ENCODE measurements around the gene SPATA3.

Gene SPATA3

GRCh38 chr2:230974096-230974913, 21.6 kb upstream of the SPATA3 start:
- H4K20me1 ChIP-seq (ENCODE audit: low read depth, low read length): no peaks in the 10 kb centered on the region
- H2AFZ ChIP-seq (ENCODE audit: low read depth, low read length, severe bottlenecking): no peak overlapping the region
- TF ChIP-seq EZH2phosphoT487 (conservative IDR thresholded peaks at IDR 0.05; ENCODE audit: low read length): no peak
- TF ChIP-seq CTCF (IDR thresholded peaks at IDR 0.05; ENCODE audit: insufficient read depth, low read length, poor library complexity, severe bottlenecking): no peak
- H3K9ac ChIP-seq (ENCODE audit: low read length): no peak overlapping the region
- H3K27me3 ChIP-seq (ENCODE audit: low read length): no peaks in the 10 kb centered on the region
- H3K27ac ChIP-seq (ENCODE audit: low read depth, low read length): no peak overlapping the region
- no peaks in the 10 kb centered on the region for H3K9me3 ChIP-seq (ENCODE audit: insufficient read depth, low read length)
- no peak overlapping the region for H3K4me2 ChIP-seq (ENCODE audit: low read depth, low read length, poor library complexity, severe bottlenecking)
- H3K36me3 ChIP-seq (ENCODE audit: low read length): no peaks in the 10 kb centered on the region
- H3F3A ChIP-seq (ENCODE audit: insufficient read depth): no peaks in the 10 kb centered on the region
- H3K4me3 ChIP-seq (ENCODE audit: insufficient read depth, low read length, poor library complexity, severe bottlenecking): no peak overlapping the region
- H3K9me2 ChIP-seq (replicated peaks; ENCODE audit: insufficient read depth, low read length): no peaks in the 10 kb centered on the region
- no peaks in the 10 kb centered on the region for H3K79me2 ChIP-seq (ENCODE audit: insufficient read depth, low read length)

GRCh38 chr2:230975927-230976326, 20.0 kb upstream of the SPATA3 start:
- H3K36me3 ChIP-seq (ENCODE audit: low read length): no peaks in the 10 kb centered on the region
- H3K79me2 ChIP-seq (ENCODE audit: insufficient read depth, low read length): no peaks in the 10 kb centered on the region
- H3F3A ChIP-seq (ENCODE audit: insufficient read depth): no peaks in the 10 kb centered on the region
- H3K27me3 ChIP-seq (ENCODE audit: low read length): no peaks in the 10 kb centered on the region
- no peaks in the 10 kb centered on the region for H4K20me1 ChIP-seq (ENCODE audit: low read depth, low read length)
- no peaks in the 10 kb centered on the region for H3K9me2 ChIP-seq (replicated peaks; ENCODE audit: insufficient read depth, low read length)
- H3K9ac ChIP-seq (ENCODE audit: low read length): no peak overlapping the region
- H3K27ac ChIP-seq (ENCODE audit: low read depth, low read length): no peak overlapping the region
- TF ChIP-seq CTCF (IDR thresholded peaks at IDR 0.05; ENCODE audit: insufficient read depth, low read length, poor library complexity, severe bottlenecking): no peak
- no peak for TF ChIP-seq EZH2phosphoT487 (conservative IDR thresholded peaks at IDR 0.05; ENCODE audit: low read length)
- H3K4me2 ChIP-seq (ENCODE audit: low read depth, low read length, poor library complexity, severe bottlenecking): no peak overlapping the region
- no peaks in the 10 kb centered on the region for H3K9me3 ChIP-seq (ENCODE audit: insufficient read depth, low read length)
- no peak overlapping the region for H2AFZ ChIP-seq (ENCODE audit: low read depth, low read length, severe bottlenecking)
- H3K4me3 ChIP-seq (ENCODE audit: insufficient read depth, low read length, poor library complexity, severe bottlenecking): no peak overlapping the region

GRCh38 chr2:230976671-230977171, 19.2 kb upstream of the SPATA3 start:
- Histone ChIP-seq H3K4me2 (ENCODE audit: low read depth, low read length, poor library complexity, severe bottlenecking) (no peak overlapping the region), H3F3A (ENCODE audit: insufficient read depth) (no peaks in the 10 kb centered on the region), H4K20me1 (ENCODE audit: low read depth, low read length) (no peaks in the 10 kb centered on the region), H2AFZ (ENCODE audit: low read depth, low read length, severe bottlenecking) (no peak overlapping the region), H3K9me3 (ENCODE audit: insufficient read depth, low read length) (no peaks in the 10 kb centered on the region), H3K36me3 (ENCODE audit: low read length) (no peaks in the 10 kb centered on the region), H3K79me2 (ENCODE audit: insufficient read depth, low read length) (no peaks in the 10 kb centered on the region), H3K9me2 (replicated peaks; ENCODE audit: insufficient read depth, low read length) (no peaks in the 10 kb centered on the region), H3K4me3 (ENCODE audit: insufficient read depth, low read length, poor library complexity, severe bottlenecking) (no peak overlapping the region), H3K27me3 (ENCODE audit: low read length) (no peaks in the 10 kb centered on the region), H3K27ac (ENCODE audit: low read depth, low read length) (no peak overlapping the region), H3K9ac (ENCODE audit: low read length) (no peak overlapping the region)
- no peak for TF ChIP-seq EZH2phosphoT487 (conservative IDR thresholded peaks at IDR 0.05; ENCODE audit: low read length)
- TF ChIP-seq CTCF (IDR thresholded peaks at IDR 0.05; ENCODE audit: insufficient read depth, low read length, poor library complexity, severe bottlenecking): no peak

All from SU-DHL-6 (cell line).